H1 (cell line): Measurements from ENCODE around the gene CUTC. TPM values are rescaled to one million over a fixed set of nuclear protein-coding genes. Genes with fewer than 3 reads are reported as not detected.

ENCODE experiments used
- ATF2 ChIP-seq: IDR thresholded peaks from 2 replicates; pipeline ENCODE4 v1.6.1; 2012; ENCODE audit warnings: low read length, inconsistent platforms
- CHD2 ChIP-seq: IDR thresholded peaks from 2 replicates; pipeline ENCODE4 v1.6.1; 2012; ENCODE audit warnings: low read length, improper control_type of control experiment
- CTBP2 ChIP-seq: IDR thresholded peaks from 2 replicates; pipeline ENCODE4 v1.7.0; 2011; ENCODE audit warnings: borderline replicate concordance, mild to moderate bottlenecking, moderate library complexity, mixed read lengths, low read length; ENCODE audit not compliant: insufficient read depth, insufficient read length
- EP300 ChIP-seq, 2 experiments: IDR thresholded peaks; 1 replicate in 1 of 2; 2 replicates in 1 of 2; pipeline ENCODE4 v1.6.1; 2011 to 2012; ENCODE audit warnings: low read depth in 2 of 2, low read length in 2 of 2, mild to moderate bottlenecking in 2 of 2, borderline replicate concordance in 1 of 2, inconsistent platforms in 1 of 2, moderate library complexity in 1 of 2
- FOSL1 ChIP-seq: IDR thresholded peaks from 2 replicates; pipeline ENCODE4 v1.6.1; 2011; ENCODE audit warnings: mild to moderate bottlenecking, low read depth, low read length, moderate library complexity; ENCODE audit not compliant: insufficient read depth
- GABPA ChIP-seq: IDR thresholded peaks from 2 replicates; pipeline ENCODE4 v1.6.1; 2011; ENCODE audit warnings: mild to moderate bottlenecking, low read length, moderate library complexity, borderline replicate concordance; ENCODE audit not compliant: insufficient read depth
- HDAC2 ChIP-seq, 2 experiments: fragments of 300-600 bp in 1 of 2; sonication (generic) in 1 of 2; IDR thresholded peaks; 2 replicates each; pipeline ENCODE4 v1.6.1; 2011 to 2012; ENCODE audit warnings: low read depth in 2 of 2, low read length in 2 of 2, mild to moderate bottlenecking in 2 of 2, moderate library complexity in 2 of 2, borderline replicate concordance in 1 of 2, inconsistent platforms in 1 of 2
- HDAC6 ChIP-seq: IDR thresholded peaks from one replicate; pipeline ENCODE4 v1.7.1; 2012; ENCODE audit warnings: low read depth, mild to moderate bottlenecking, inconsistent platforms, low read length, moderate library complexity
- JUND ChIP-seq: IDR thresholded peaks from 2 replicates; pipeline ENCODE4 v1.6.1; 2011; ENCODE audit warnings: mild to moderate bottlenecking, improper control_type of control experiment, low read length
- KDM5A ChIP-seq: fragments of 200-600 bp; IDR thresholded peaks from 2 replicates; pipeline ENCODE4 v1.7.1; 2012; ENCODE audit warnings: mild to moderate bottlenecking, low read length, inconsistent platforms, mixed read lengths
- PHF8 ChIP-seq: fragments of 200-600 bp; sonication (generic); conservative IDR thresholded peaks from 2 replicates; pipeline ENCODE4 v1.7.1; 2012; ENCODE audit warnings: low read depth, mild to moderate bottlenecking, inconsistent platforms, low read length, moderate library complexity
- POU5F1 ChIP-seq: IDR thresholded peaks from 2 replicates; pipeline ENCODE4 v1.6.1; 2011; ENCODE audit warnings: low read depth, mild to moderate bottlenecking, low read length, moderate library complexity
- RAD21 ChIP-seq, 2 experiments: IDR thresholded peaks in 1 of 2; conservative IDR thresholded peaks in 1 of 2; 2 replicates each; pipeline ENCODE4 v1.6.1; 2011; ENCODE audit warnings: low read depth in 2 of 2, low read length in 2 of 2, improper control_type of control experiment in 1 of 2, inconsistent platforms in 1 of 2, mild to moderate bottlenecking in 1 of 2, moderate library complexity in 1 of 2
- RBBP5 ChIP-seq: IDR thresholded peaks from 2 replicates; pipeline ENCODE4 v1.7.1; 2012; ENCODE audit warnings: low read depth, mild to moderate bottlenecking, inconsistent platforms, low read length, moderate library complexity, borderline replicate concordance
- RNF2 ChIP-seq: fragments of 200-900, 300-1000 bp; sonication (generic); IDR thresholded peaks from 2 replicates; pipeline ENCODE4 v1.7.1; 2016; ENCODE audit warnings: borderline replicate concordance, low read depth, mild to moderate bottlenecking, antibody characterized with exemption, low read length; ENCODE audit not compliant: poor library complexity, severe bottlenecking; ENCODE audit errors: missing control alignments
- SP4 ChIP-seq: IDR thresholded peaks from 2 replicates; pipeline ENCODE4 v1.6.1; 2012; ENCODE audit warnings: low read length, inconsistent platforms
- SRF ChIP-seq: IDR thresholded peaks from 2 replicates; pipeline ENCODE4 v1.6.1; 2011; ENCODE audit warnings: mild to moderate bottlenecking, low read depth, low read length, moderate library complexity
- SUZ12 ChIP-seq: fragments of 200-600 bp; sonication (generic); IDR thresholded peaks from 2 replicates; pipeline ENCODE4 v1.6.1; 2012; ENCODE audit warnings: mild to moderate bottlenecking, inconsistent platforms, low read length, moderate library complexity, mixed read lengths
- polyA plus RNA-seq, 7 experiments: library from polyadenylated mRNA; depleted of rRNA in 3 of 7; stranded (reverse) in 5 of 7; unstranded in 2 of 7; fragments of >200 nt in 5 of 7; fragments of 200-250 nt in 2 of 7; gene quantifications; 1 replicate in 5 of 7; 2 replicates in 1 of 7; 4 replicates in 1 of 7; pipeline versions ENCODE4 v1.2.1 to v1.2.3, GENCODE V29; 2011 to 2013; ENCODE audit warnings: missing spikeins in 2 of 7, mixed read lengths in 2 of 7
- total RNA-seq: library from RNA; stranded (reverse); fragmentation: NEBNext Ultra II Directional; extraction: Animal tissue kit (Norgen Biotek cat#: 25700); gene quantifications from 2 replicates; pipeline ENCODE4 v1.2.1, GENCODE V29; 2021
- TF ChIP-seq, protein P1 (sequence below): IDR thresholded peaks from 2 replicates; pipeline ENCODE4 v1.6.1; 2011; ENCODE audit warnings: low read length, improper control_type of control experiment

Gene CUTC
- total and polyA plus RNA-seq, 2 of the 8 experiments (the other 6 are each of a cell fraction or from before 2014, with no cell fraction given) = 25.3 to 25.6 TPM

DNA sequence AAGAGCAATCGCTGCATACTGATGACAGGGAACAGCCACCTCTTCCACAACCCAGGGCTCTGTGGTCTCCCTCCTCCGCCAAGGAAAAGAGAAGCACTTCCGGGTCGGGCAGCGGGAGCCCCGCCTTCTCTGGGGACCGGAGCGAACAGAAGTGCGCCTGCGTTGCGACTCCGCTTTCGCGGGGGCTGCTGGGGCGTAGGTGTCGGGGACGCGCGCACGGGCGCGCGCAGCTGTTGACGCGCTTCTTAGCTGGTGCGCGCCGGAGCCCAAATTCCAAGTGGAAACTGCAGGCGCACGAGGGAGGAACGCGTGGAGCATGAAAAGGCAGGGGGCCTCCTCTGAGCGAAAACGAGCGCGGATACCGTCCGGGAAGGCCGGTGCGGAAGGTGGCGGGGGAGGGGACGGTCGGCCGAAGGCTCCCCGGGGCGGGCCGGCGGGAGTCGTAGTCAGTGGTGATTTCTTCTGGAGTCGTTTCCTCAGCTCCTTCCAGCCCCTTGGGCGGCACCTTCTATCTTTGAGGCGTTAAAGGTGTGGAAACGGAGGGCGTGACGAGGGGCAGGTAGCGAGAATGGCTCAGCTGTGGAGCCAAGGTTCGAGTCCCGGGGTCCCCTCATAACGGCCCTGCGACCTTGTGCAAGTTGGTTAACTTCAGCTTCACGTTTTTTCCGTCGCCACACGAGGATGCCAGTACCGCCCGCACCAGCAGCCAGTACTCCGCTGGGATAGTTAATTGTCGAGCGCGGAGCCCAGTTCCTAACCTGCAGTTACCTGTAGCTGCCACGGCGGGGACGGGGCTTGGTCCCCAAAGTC, at the start of gene CUTC, which contains the start of gene COX15 (continued):
- TF ChIP-seq HDAC2 (IDR thresholded peaks at IDR 0.05; ENCODE audit: borderline replicate concordance in 1 of 2, low read depth in 2 of 2, low read length in 2 of 2) (no peak), GABPA (peak; percentile 90), SUZ12 (no peak), RNF2 (no peak), KDM5A (peak; percentile 53; the same call in 1 of the 2 replicates), SP4 (peak; percentile 35; the same call in 1 of the 2 replicates), RAD21 (IDR thresholded peaks at IDR 0.05 in 1 of 2, conservative IDR thresholded peaks at IDR 0.05 in 1 of 2; ENCODE audit: low read depth in 2 of 2, low read length in 2 of 2) (peak; percentile 10 to 27; a peak in 2 of 4 replicates), CTBP2 (no peak), RBBP5 (peak; percentile 98), SRF (no peak), PHF8 (peak; percentile 79), POU5F1 (no peak), JUND (no peak), HDAC6 (no peak), EP300 (IDR thresholded peaks at IDR 0.05; ENCODE audit: borderline replicate concordance in 1 of 2, low read depth in 2 of 2, low read length in 2 of 2) (no peak), FOSL1 (no peak), CHD2 (peak; percentile 73; the same call in 1 of the 2 replicates), ATF2 (no peak)
- TF ChIP-seq, protein P1, sequence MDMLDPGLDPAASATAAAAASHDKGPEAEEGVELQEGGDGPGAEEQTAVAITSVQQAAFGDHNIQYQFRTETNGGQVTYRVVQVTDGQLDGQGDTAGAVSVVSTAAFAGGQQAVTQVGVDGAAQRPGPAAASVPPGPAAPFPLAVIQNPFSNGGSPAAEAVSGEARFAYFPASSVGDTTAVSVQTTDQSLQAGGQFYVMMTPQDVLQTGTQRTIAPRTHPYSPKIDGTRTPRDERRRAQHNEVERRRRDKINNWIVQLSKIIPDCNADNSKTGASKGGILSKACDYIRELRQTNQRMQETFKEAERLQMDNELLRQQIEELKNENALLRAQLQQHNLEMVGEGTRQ = no peak
